ENCODE results near the gene MDC1. TPM values are rescaled to one million over a fixed set of nuclear protein-coding genes. Genes with fewer than 3 reads are reported as not detected.
"Not testable (repeated sequence)": the region's sequence is repeated elsewhere in the genome, so short reads cannot be mapped to it uniquely, and the experiment has no call there.

The MDC1 gene
- total RNA-seq, 1 experiment from 2014 or later = 77.6 TPM

- H3K27ac Mint-ChIP-seq = peak overlapping the region; percentile 10 to 89 (median 73); a peak in 4 of 7 replicates
- H3K9me3 Mint-ChIP-seq = peaks cover 3 to 5% of the 10 kb centered on the region in 2 experiments; a peak in 3 of 5 replicates
- H3K79me2 ChIP-seq (ENCODE audit: insufficient read depth, low read length) = peaks cover 11% of the 10 kb centered on the region; the same call in 1 of the 2 replicates
- no peak overlapping the region for H4K5ac ChIP-seq (ENCODE audit: insufficient read length, low read depth, low read length)
- H4K8ac ChIP-seq (replicated peaks; ENCODE audit: insufficient read length, low read depth, low read length) = no peak overlapping the region
- no peak overlapping the region for H2AFZ ChIP-seq (ENCODE audit: low read length)
- H2BK12ac ChIP-seq (ENCODE audit: insufficient read length, low read depth, low read length) = no peak overlapping the region
- no peak overlapping the region for H3K27ac ChIP-seq (ENCODE audit: insufficient read length, low read depth, low read length)
- no peak overlapping the region for H3K9ac ChIP-seq (ENCODE audit: extremely low read depth, insufficient read length, low read length)
- H3K4me1 ChIP-seq (ENCODE audit: insufficient read depth, low read length) = no peaks in the 10 kb centered on the region
- no peak for DNase-seq
- peaks cover 48 to 83% (median 62%) of the 10 kb centered on the region in 3 experiments for H3K36me3 Mint-ChIP-seq (ENCODE audit: insufficient read depth in 1 of 3, low read depth in 3 of 3)
- no peak overlapping the region for H3K23ac ChIP-seq (ENCODE audit: insufficient read length, low read depth, low read length)
- H3K18ac ChIP-seq (ENCODE audit: insufficient read length, low read depth, low read length) = no peak overlapping the region
- peak overlapping the region; percentile 16 to 39; a peak in 3 of 5 replicates for H3K4me3 Mint-ChIP-seq
- H2BK120ac ChIP-seq (ENCODE audit: low read depth, low read length, poor library complexity, severe bottlenecking) = no peak overlapping the region
- H2BK5ac ChIP-seq (ENCODE audit: insufficient read length, low read length) = no peak overlapping the region
- peaks cover 3% of the 10 kb centered on the region for H3K23me2 ChIP-seq (ENCODE audit: insufficient read length, low read depth, low read length, poor library complexity, severe bottlenecking)
- no peak overlapping the region for H3K14ac ChIP-seq (ENCODE audit: insufficient read depth, low read length)
- H3K79me1 ChIP-seq (ENCODE audit: insufficient read depth, low read depth, low read length, poor library complexity, severe bottlenecking) = no peaks in the 10 kb centered on the region
- H3K27me3 ChIP-seq (ENCODE audit: insufficient read depth, low read length) = no peaks in the 10 kb centered on the region
- WGBS (ENCODE audit: extremely low coverage, insufficient read length, low lambda C conversion rate) = no CpG with 5 or more reads among the region's 6 CpGs
- no peak overlapping the region for H3K4me2 ChIP-seq (ENCODE audit: insufficient read depth, insufficient read length, low read length)
- no peak overlapping the region for H3K4ac ChIP-seq (ENCODE audit: low read depth, low read length)
- no peak overlapping the region for H2BK15ac ChIP-seq (ENCODE audit: low read depth, low read length)
- H4K20me1 ChIP-seq (ENCODE audit: control insufficient read depth, insufficient read depth, insufficient read length) = no peaks in the 10 kb centered on the region
- H2BK20ac ChIP-seq (ENCODE audit: low read depth, low read length, poor library complexity, severe bottlenecking) = no peak overlapping the region
- H3K9me3 ChIP-seq (ENCODE audit: control insufficient read depth, low read depth, low read length) = no peaks in the 10 kb centered on the region
- peaks cover 21 to 31% of the 10 kb centered on the region in 2 experiments for H3K4me1 Mint-ChIP-seq
- H2AK5ac ChIP-seq (ENCODE audit: insufficient read length, low read length) = no peak overlapping the region
- H4K91ac ChIP-seq (ENCODE audit: insufficient read length, low read depth, low read length) = no peak overlapping the region
- no peak overlapping the region for H3K56ac ChIP-seq (ENCODE audit: insufficient read length, low read depth, low read length)
- no peak for TF ChIP-seq CTCF (conservative IDR thresholded peaks at IDR 0.05)
- H3K27me3 Mint-ChIP-seq (ENCODE audit: low read depth) = peaks cover 8% of the 10 kb centered on the region; the same call in 1 of the 2 replicates
- no peak overlapping the region for H3T11ph ChIP-seq (ENCODE audit: low read length)
Measured at GRCh38 chr6:30724906-30725667, 8.0 kb upstream of the MDC1 start.

GRCh38 chr6:30723843-30724741 is 7.0 kb upstream of the MDC1 start:
- H2BK5ac ChIP-seq (ENCODE audit: insufficient read length, low read length); H3K23me2 ChIP-seq (ENCODE audit: insufficient read length, low read depth, low read length, poor library complexity, severe bottlenecking); H3K18ac ChIP-seq (ENCODE audit: insufficient read length, low read depth, low read length); H3K27me3 Mint-ChIP-seq (ENCODE audit: low read depth); H3K4me1 ChIP-seq (ENCODE audit: insufficient read depth, low read length); H3K27ac ChIP-seq (ENCODE audit: insufficient read length, low read depth, low read length); DNase-seq; H2AFZ ChIP-seq (ENCODE audit: low read length); H3K4ac ChIP-seq (ENCODE audit: low read depth, low read length); H3K79me1 ChIP-seq (ENCODE audit: insufficient read depth, low read depth, low read length, poor library complexity, severe bottlenecking); H2BK15ac ChIP-seq (ENCODE audit: low read depth, low read length); H4K5ac ChIP-seq (ENCODE audit: insufficient read length, low read depth, low read length); H2BK20ac ChIP-seq (ENCODE audit: low read depth, low read length, poor library complexity, severe bottlenecking); H3K23ac ChIP-seq (ENCODE audit: insufficient read length, low read depth, low read length); H3K9me3 ChIP-seq (ENCODE audit: control insufficient read depth, low read depth, low read length); H4K8ac ChIP-seq (replicated peaks; ENCODE audit: insufficient read length, low read depth, low read length); H3T11ph ChIP-seq (ENCODE audit: low read length); H3K56ac ChIP-seq (ENCODE audit: insufficient read length, low read depth, low read length); H3K14ac ChIP-seq (ENCODE audit: insufficient read depth, low read length); H2BK12ac ChIP-seq (ENCODE audit: insufficient read length, low read depth, low read length); H4K20me1 ChIP-seq (ENCODE audit: control insufficient read depth, insufficient read depth, insufficient read length); H3K4me2 ChIP-seq (ENCODE audit: insufficient read depth, insufficient read length, low read length); H2AK5ac ChIP-seq (ENCODE audit: insufficient read length, low read length); H2BK120ac ChIP-seq (ENCODE audit: low read depth, low read length, poor library complexity, severe bottlenecking); H4K91ac ChIP-seq (ENCODE audit: insufficient read length, low read depth, low read length); H3K9ac ChIP-seq (ENCODE audit: extremely low read depth, insufficient read length, low read length); H3K9me3 Mint-ChIP-seq; H3K27me3 ChIP-seq (ENCODE audit: insufficient read depth, low read length): not testable (repeated sequence)
- peaks cover 11% of the 10 kb centered on the region; the same call in 1 of the 2 replicates for H3K79me2 ChIP-seq (ENCODE audit: insufficient read depth, low read length)
- peaks cover 26 to 36% of the 10 kb centered on the region in 2 experiments for H3K4me1 Mint-ChIP-seq
- WGBS (ENCODE audit: extremely low coverage, insufficient read length, low lambda C conversion rate) = no CpG with 5 or more reads among the region's 29 CpGs
- H3K27ac Mint-ChIP-seq = peak overlapping the region; percentile 82 to 93 (median 90); a peak in 6 of 7 replicates
- peaks cover 45 to 73% (median 58%) of the 10 kb centered on the region in 3 experiments for H3K36me3 Mint-ChIP-seq (ENCODE audit: insufficient read depth in 1 of 3, low read depth in 3 of 3)
- peak overlapping the region; percentile 64 to 98 for H3K4me3 Mint-ChIP-seq

Data from H9 (cell line).